PC-9 (cell line): ENCODE measurements around the gene PPM1F. TPM values are rescaled to one million over a fixed set of nuclear protein-coding genes. Genes with fewer than 3 reads are reported as not detected.
"Not testable (repeated sequence)": the region's sequence is repeated elsewhere in the genome, so short reads cannot be mapped to it uniquely, and the experiment has no call there.

Source experiments
- BruUV-seq: library from RNA; stranded (reverse); fragments of 400-500 nt; replicated peaks from 2 replicates; lab custom pipeline; 2021; lab: Mats Ljungman, UMichigan
- CTCF ChIA-PET: fragments of 300-600 bp; sonication (Branson Sonifier 250); formaldehyde crosslinking; loops from one replicate; lab custom pipeline; 2022; ENCODE audit warnings: antibody characterized with exemption; lab: Charles Lee
- POLR2A ChIA-PET: fragments of 300-600 bp; sonication (Branson Sonifier 250); formaldehyde crosslinking; loops from one replicate; lab custom pipeline; 2022; ENCODE audit warnings: antibody characterized with exemption; ENCODE audit not compliant: unreplicated experiment; lab: Charles Lee
- DNase-seq, 2 experiments: peaks; one replicate each; pipeline versions ENCODE4 v3.0.0 to v3.0.0-alpha.2; 2015 to 2022; ENCODE audit warnings: mixed read lengths in 1 of 2
- H2AFZ ChIP-seq: fragments of 200-600 bp; sonication (generic); 2 replicates; pipeline ENCODE4 v1.8.1; 2017; ENCODE audit warnings: antibody characterized with exemption
- H3F3A ChIP-seq: fragments of 200-600 bp; sonication (generic); 2 replicates; pipeline ENCODE4 v1.8.1; 2017; ENCODE audit warnings: antibody characterized with exemption, mild to moderate bottlenecking, low read depth; ENCODE audit not compliant: insufficient read depth
- H3K27ac ChIP-seq: fragments of 200-600 bp; sonication (generic); 2 replicates; pipeline ENCODE4 v1.6.1; 2016; ENCODE audit warnings: mixed run types
- H3K27me3 ChIP-seq: fragments of 200-600 bp; sonication (generic); 2 replicates; pipeline ENCODE4 v1.6.1; 2016; ENCODE audit warnings: low read depth, mixed run types; ENCODE audit not compliant: insufficient read depth
- H3K36me3 ChIP-seq: fragments of 200-600 bp; sonication (generic); 2 replicates; pipeline ENCODE4 v1.6.1; 2016; ENCODE audit warnings: low read depth, mixed run types
- H3K4me1 ChIP-seq: fragments of 200-600 bp; sonication (generic); replicated peaks from 2 replicates; pipeline ENCODE4 v1.6.1; 2016; ENCODE audit warnings: mixed run types; ENCODE audit not compliant: insufficient read depth
- H3K4me2 ChIP-seq: fragments of 200-600 bp; sonication (generic); 2 replicates; pipeline ENCODE4 v1.6.1; 2017; ENCODE audit warnings: mixed run types
- H3K4me3 ChIP-seq: fragments of 200-600 bp; sonication (generic); 2 replicates; pipeline ENCODE4 v1.6.1; 2016; ENCODE audit warnings: mixed run types
- H3K79me2 ChIP-seq: fragments of 200-600 bp; sonication (generic); 2 replicates; pipeline ENCODE4 v1.6.1; 2017; ENCODE audit warnings: low read depth, mixed run types
- H3K9me2 ChIP-seq: fragments of 200-600 bp; sonication (generic); 2 replicates; pipeline ENCODE4 v1.8.1; 2017; ENCODE audit warnings: mild to moderate bottlenecking; ENCODE audit not compliant: insufficient read depth
- H3K9me3 ChIP-seq: fragments of 200-600 bp; sonication (generic); 2 replicates; pipeline ENCODE4 v1.8.1; 2016; ENCODE audit warnings: low read depth; ENCODE audit not compliant: insufficient read depth
- H4K20me1 ChIP-seq: fragments of 200-600 bp; sonication (generic); 2 replicates; pipeline ENCODE4 v1.8.1; 2017; ENCODE audit not compliant: insufficient read depth
- CTCF ChIP-seq: fragments of 200-600 bp; sonication (generic); conservative IDR thresholded peaks from 2 replicates; pipeline ENCODE4 v1.6.1; 2017; ENCODE audit warnings: mixed run types, antibody characterized with exemption, mild to moderate bottlenecking, moderate library complexity
- EZH2 ChIP-seq: fragments of 200-600 bp; sonication (generic); IDR thresholded peaks from 2 replicates; pipeline ENCODE4 v1.8.0; 2017; ENCODE audit warnings: antibody characterized with exemption, low read depth
- intact Hi-C: fragments of 100-400 bp; cut with micrococcal nuclease; formaldehyde crosslinking; loops from one replicate; pipeline ENCODE4 v1.10.0; 2022; ENCODE audit not compliant: unreplicated experiment
- total RNA-seq: library from RNA; stranded (reverse); gene quantifications from 2 replicates; pipeline ENCODE4 v1.2.3, GENCODE V29; 2021

PPM1F gene
- total RNA-seq, 1 experiment from 2014 or later = 20.6 TPM

GRCh38 chr22:21942407-21943343 is 10.0 kb downstream of the PPM1F start:
- Histone ChIP-seq H3K27me3 (no peaks in the 10 kb centered on the region), H3F3A (peaks cover 11% of the 10 kb centered on the region), H3K9me3 (no peaks in the 10 kb centered on the region), H3K4me2 (peak overlapping the region; percentile 49), H3K36me3 (no peaks in the 10 kb centered on the region), H3K27ac (peak overlapping the region; percentile 59), H3K9me2 (no peaks in the 10 kb centered on the region), H3K4me1 (peaks cover 19% of the 10 kb centered on the region), H4K20me1 (no peaks in the 10 kb centered on the region), H2AFZ (peak overlapping the region; percentile 70; the same call in 1 of the 2 replicates), H3K79me2 (no peaks in the 10 kb centered on the region), H3K4me3 (no peak overlapping the region)
- intact Hi-C loops = no loop called here
- peak; percentile 65 to 73 for DNase-seq
- no peak for TF ChIP-seq EZH2
- TF ChIP-seq CTCF = no peak
- ChIA-PET POLR2A (interaction anchor here (0.6 to 0.7 kb wide), 2 partner anchors 30 to 207 kb away, joined by 9 to 10 read pairs; partner anchors contain the start of gene YPEL1), CTCF (interaction anchor here (0.5 to 1.0 kb wide), 2 partner anchors 9 to 380 kb away, joined by 3 read pairs; no protein-coding TSS in a partner anchor)
- no TSS peak for BruUV-seq

GRCh38 chr22:21941921-21942320 is 10.7 kb downstream of the PPM1F start:
- POLR2A ChIA-PET = interaction anchor here (0.6 kb wide), 1 partner anchor 206 kb away, joined by 9 read pairs; the partner anchor contains the start of gene YPEL1
- CTCF ChIA-PET = interaction anchor here (0.5 to 1.0 kb wide), 2 partner anchors 9 to 379 kb away, joined by 3 read pairs; no protein-coding TSS in a partner anchor
- Histone ChIP-seq H4K20me1 (no peaks in the 10 kb centered on the region), H3K27me3 (no peaks in the 10 kb centered on the region), H3K9me3 (no peaks in the 10 kb centered on the region), H3K4me2 (peak overlapping the region; percentile 49), H3K9me2 (no peaks in the 10 kb centered on the region), H3K36me3 (no peaks in the 10 kb centered on the region), H3K79me2 (no peaks in the 10 kb centered on the region), H3K4me1 (peaks cover 13% of the 10 kb centered on the region), H3K27ac (peak overlapping the region; percentile 59), H3F3A (peaks cover 4% of the 10 kb centered on the region), H3K4me3 (no peak overlapping the region), H2AFZ (no peak overlapping the region)
- intact Hi-C loops = no loop called here
- TF ChIP-seq EZH2 (no peak), CTCF (no peak)
- TSS peak; percentile 23 for BruUV-seq
- DNase-seq = no peak

GRCh38 chr22:21940521-21940920 is 12.1 kb downstream of the PPM1F start:
- Histone ChIP-seq H3K9me3 (no peaks in the 10 kb centered on the region), H3K9me2 (no peaks in the 10 kb centered on the region), H3F3A (peaks cover 4% of the 10 kb centered on the region; the same call in 1 of the 2 replicates), H3K27me3 (no peaks in the 10 kb centered on the region), H4K20me1 (no peaks in the 10 kb centered on the region), H3K27ac (no peak overlapping the region), H3K4me3 (no peak overlapping the region), H2AFZ (no peak overlapping the region), H3K36me3 (no peaks in the 10 kb centered on the region), H3K4me2 (no peak overlapping the region), H3K4me1 (peaks cover 13% of the 10 kb centered on the region), H3K79me2 (no peaks in the 10 kb centered on the region)
- ChIA-PET POLR2A (no interaction called here), CTCF (interaction anchor here (0.6 kb wide), 1 partner anchor 90 kb away, joined by 3 read pairs; no protein-coding TSS in a partner anchor)
- no peak for DNase-seq
- intact Hi-C loops = no loop called here
- no TSS peak for BruUV-seq
- TF ChIP-seq CTCF (no peak), EZH2 (no peak)

DNA sequence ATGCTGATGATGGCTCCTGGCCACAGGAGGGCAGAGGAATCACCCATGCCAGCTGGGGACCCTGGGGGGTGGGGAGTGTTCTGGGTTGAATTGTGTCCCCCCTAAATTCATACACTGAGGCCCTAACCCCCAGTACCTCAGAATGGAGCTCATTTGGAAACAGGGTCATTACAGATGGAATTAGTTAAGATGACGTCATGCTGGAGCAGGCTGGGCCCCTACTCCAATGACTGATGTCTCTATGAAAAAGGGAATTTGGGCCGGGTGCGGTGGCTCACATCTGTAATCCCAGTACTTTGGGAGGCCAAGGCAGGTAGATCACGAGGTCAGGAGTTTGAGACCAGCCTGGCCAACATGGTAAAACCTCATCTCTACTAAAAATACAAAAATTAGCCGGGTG is 12.7 kb downstream of the PPM1F start:
- H3K36me3 ChIP-seq = not testable (repeated sequence)

More for the DNA sequence above, 12.7 kb downstream of the PPM1F start:
- H3K4me3 ChIP-seq, H2AFZ ChIP-seq, H3K4me2 ChIP-seq, H3F3A ChIP-seq, H3K27ac ChIP-seq, H4K20me1 ChIP-seq, H3K9me3 ChIP-seq, CTCF ChIA-PET, H3K9me2 ChIP-seq, H3K79me2 ChIP-seq, DNase-seq, BruUV-seq, H3K27me3 ChIP-seq, POLR2A ChIA-PET: not testable (repeated sequence)
- intact Hi-C loops = loop anchor here (2.0 to 5.0 kb wide), 2 partner anchors 13 to 228 kb away; partner anchors contain the start of gene PPM1F
- peaks cover 13% of the 10 kb centered on the region for H3K4me1 ChIP-seq
